Stimulated activated CD4-positive, alpha-beta T cell treated with anti-CD3 and anti-CD28 coated beads, Interleukin-4, amount 100 ng/mL, for 4 hours (primary cell): Measurements from ENCODE around the gene TMEM175.

ENCODE experiments used
- DNase-seq, 2 experiments: peaks; one replicate each; pipeline ENCODE4 v3.0.0-alpha.2; 2020

Gene TMEM175

DNA sequence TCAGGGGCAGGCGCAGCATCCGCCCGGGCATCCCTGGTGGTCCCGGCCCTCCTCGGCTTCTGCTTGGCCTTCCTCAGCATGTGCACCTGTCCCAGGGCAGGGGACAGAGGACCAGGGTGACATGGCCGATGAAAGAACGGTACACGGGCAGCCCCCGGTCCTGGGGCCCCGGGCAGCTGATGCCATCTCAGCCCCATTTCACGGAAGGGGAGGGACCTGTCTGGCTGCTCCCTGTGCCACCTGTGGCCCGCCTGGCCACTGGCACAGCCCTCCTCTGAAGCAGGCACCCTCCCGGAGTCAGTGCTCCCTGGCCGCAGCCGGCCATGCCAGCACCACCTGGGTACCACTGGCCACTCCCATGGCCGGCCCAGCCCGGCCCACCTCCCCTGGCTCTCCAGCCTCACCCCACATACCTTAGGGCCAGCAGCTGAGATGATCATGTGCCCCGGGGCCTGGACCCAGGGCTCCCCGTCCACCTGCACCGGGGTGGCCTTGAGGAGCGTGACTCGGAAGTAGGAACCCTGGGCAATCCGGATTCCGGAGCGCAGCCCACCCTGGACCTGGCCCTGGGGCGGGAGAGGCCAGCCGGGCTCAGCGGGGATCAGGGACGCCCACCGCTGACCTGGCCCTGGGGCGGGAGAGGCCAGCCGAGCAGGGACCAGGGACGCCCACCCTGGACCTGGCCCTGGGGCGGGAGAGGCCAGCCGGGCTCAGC lies 28.5 kb downstream of the TMEM175 start:
- DNase-seq, result no peak

DNA sequence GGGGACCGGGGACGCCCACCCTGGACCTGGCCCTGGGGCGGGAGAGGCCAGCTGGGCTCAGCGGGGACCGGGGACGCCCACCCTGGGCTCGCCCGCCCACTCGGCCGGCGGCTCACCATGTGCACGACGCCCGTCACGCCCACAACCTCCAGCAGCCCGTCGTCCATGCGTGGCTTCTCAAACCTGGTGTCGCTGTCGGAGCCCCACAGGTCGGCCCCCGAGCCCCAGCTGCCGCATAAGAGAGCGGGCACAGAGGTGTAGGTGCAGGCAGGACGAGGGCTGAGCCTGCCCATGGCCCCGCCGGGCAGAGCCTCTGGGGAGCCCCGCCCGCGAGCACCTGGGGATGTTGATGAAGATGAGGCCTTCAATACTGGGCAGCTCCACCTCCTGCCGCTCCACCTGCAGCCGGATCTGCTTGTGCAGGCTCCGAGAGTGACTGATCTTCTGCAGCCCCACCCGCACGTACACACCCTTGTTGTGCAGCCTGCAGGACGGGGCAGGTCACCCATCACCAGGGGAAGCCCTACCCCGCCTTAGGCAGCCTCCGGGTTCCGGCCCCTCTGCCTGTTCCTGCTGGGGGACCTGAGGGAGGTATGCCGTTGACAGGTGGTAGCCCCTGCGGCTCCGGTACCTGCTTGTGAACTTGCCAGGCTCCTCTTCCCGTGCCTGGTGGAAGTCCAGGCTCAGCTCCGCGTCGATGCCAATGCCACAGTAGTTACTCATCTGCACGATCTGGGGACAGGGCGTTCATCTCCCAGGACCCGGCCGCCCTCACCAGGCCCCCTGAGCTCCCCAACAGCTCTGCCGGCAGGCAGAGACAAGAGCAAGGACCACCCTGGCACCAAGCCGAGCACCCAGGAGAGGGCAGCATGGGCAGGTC lies 29.3 kb downstream of the TMEM175 start:
- no peak for DNase-seq

DNA sequence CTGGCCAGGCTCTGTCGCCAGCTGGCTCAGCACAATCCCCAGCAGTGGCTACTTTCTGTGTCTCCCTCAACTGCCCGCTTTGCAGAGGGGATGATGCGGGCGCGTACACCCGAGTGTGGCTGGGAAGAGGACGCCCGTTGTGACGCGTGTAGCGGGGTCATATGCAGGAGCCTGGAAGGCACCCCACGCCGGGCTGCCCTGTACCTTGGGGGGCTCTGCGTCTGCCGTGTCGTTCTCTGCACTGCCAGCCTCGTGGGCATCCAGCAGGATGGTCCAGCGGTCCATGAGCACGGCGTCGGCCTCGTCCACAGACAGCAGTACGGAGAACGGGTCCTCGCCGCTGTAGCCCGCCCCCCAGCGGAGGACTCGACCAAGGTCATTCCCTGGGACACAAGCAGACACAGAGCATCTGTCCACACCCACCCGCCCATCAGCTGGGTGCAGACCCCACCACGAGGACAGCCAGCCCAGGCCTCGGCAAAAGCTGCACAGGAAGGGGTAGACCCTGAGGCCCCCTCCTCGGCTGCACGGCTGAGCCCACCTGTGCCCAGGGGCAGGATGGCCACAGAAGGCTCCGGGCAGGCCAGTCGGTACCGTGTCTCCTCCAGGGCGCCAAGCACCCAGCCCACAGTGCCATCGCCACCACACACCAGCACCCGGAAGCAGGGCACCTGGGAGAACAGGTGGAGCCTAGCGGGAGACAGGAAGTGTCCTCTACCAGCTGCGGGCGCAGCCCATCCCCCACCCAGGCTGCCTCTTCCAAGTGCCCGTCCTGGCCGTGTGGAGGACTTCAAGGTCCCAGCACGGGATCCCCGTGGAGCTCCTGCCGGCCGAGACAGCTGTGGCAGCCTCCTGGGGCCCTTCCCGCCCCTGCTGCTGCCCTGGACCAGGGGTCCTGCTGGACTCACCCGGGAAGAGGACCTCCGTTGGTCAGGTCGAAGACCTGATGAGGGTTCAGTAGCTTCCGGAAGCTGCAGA lies 30.3 kb downstream of the TMEM175 start:
- DNase-seq, result no peak

DNA sequence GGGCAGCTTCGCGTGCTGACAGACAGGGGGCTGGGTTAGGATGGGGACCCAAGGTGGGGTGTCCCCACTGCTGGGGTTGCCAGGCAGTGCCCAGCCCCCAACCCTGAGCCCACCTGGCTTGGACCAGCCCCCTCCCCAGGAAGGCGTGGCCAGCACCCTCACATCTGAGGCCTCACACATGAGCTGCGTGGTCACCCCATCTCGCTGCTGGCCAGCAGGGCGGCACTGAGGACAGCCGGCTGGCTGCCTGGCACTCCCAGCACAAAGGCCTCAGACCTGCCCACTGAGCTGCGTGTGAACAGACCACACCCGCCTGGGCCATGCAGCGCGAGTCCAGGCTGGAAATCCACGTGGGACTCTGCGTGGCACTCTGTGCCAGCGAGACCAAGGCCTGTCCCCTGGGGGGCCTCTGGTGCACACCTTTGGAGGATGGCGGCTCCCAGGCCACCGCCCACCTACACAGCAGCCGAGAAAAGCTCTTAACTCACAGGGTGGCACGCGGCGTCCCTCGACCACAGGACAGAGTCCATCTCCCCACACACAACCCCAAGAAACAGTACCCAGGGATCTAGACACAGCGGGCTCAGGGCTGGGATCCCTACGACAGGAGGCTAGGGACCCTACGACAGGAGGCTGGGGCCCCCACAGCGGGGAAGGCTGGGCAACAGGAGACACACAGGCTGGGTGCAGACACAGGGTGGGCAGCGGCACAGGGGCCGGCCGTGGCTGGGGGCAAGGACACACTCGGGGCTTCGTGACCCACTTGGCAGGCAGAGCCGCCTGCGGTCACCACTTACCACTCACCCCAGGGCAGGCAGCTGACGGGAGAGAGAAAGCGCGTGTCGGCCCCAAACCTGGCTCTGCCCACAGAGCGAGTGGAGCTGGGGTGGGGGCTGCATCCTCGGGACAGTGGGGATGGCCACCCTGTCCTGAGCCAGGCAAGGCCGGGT lies 31.3 kb downstream of the TMEM175 start:
- DNase-seq, result no peak

DNA sequence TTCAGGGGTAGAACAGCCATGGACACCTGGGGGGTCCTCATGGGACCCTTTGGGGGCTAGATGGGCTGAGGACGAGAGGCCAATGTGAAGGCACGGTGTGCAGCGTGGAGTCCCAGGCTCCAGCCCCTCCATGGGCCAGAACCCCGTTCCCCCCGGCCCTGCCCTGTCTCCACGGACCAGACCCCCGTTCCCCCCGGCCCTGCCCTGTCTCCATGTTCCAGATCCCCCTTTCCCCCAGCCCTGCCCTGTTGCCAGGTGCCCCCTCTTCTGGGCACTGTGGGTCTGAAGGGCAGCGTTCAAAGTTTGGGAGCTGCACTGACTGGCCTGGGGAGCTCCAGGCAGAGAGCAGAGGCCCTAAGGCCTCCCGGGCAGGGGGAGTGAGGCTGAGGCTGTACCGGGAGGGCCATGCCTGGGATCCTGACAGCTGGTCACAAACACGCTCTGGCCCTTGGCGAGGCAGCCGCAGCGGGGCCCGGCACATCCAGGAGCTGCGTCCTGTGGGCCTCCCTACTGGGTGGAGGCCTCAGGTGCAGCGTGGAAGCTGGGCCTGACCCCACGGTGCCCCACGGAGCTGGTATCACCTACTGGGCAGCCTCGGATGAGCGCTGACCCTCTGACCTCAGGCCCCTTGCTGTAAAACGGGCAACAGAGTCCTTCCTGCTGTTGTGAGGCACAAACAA lies 32.2 kb downstream of the TMEM175 start:
- no peak for DNase-seq

DNA sequence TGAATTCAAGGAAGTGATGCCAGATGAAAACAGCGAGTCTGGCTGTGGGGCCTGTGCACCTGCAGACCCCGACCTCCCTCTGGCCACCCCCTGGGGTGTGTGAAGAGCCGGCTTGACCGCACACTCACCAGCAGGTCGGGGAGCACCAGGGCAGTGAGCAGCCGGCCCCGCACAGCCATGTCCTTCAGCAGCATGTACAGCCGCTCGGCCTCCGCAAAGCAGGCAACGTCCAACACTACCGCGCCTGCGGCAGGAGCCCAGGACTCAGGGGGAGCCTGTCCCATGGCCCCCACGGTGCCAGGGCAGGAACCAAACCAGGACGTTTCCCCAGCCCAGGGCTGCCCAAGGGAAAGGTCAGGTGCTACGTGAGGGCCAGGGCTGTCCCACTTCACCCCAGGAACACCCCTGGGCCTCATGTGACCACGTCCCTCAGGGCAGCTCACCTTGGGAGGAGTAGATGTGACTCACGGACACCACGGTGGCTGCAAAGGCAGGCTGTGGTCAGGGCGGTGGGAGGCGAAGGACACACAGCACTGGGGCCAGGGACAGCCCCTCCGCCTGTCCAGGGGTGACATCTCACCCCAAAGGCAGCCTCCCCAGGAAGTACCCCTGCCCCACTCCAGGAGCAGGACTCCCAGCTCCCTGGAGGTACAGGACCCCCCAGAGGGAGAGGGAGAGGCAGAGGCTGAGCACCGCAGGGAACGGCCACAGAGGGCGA lies 32.9 kb downstream of the TMEM175 start:
- no peak for DNase-seq

DNA sequence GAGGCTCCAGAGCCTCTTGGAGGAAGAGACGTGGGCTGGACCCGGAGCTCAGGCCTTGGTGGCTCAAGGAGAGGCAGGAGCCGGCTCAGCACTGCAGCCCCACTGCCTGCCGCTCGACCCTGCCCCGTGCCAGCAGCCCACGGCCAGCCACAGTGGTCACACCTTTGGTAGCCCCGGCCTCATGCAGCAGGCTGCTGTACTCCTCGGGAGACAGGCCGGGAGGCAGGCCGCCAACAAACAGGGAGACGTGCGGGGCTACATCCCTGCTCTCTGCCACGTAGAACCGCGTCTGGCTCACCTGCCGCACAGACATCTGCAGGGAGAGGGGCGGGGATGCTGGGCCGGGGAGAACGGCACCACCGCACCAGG lies 33.5 kb downstream of the TMEM175 start:
- no peak for DNase-seq

DNA sequence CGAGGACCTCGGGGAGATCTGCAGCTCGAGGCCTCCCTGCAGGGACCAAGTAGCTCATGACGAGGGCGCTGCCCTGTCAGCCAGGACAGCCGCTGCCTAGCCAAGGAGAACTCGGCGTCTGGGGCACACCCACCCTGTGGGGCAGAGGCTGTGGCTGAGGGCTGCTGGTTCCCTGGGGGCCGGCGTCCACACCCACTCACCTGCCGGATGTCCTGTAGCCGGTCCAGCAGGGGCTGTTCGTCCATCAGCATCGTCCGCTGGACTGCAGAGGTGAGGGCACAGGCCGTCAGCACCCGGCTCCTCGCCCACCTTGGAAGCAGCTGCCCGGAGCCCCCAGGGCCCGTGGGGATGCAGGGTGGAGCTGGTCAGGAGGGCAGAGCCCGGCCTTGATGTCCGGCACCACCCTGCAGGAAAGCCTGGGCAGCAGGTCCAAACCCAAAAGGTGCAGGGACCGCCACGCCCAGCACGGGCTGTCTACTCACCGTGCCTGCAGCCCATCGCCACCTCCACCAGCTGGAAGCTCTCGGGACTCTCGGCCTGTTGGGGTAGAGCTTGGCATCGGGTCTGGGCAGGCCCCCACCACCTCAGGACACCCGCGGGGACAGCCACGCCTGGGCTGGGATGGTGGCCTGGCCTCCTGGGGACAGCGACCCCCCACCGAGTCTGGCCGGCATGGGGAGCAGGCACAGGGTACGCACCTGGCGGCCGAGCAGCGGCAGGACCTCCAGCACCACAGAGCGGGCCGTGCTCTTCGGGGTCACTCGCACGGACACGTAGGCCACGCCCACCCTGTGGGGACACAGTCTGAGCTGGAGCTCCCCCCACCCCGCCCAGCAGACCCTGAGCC lies 34.2 kb downstream of the TMEM175 start:
- DNase-seq, result no peak

DNA sequence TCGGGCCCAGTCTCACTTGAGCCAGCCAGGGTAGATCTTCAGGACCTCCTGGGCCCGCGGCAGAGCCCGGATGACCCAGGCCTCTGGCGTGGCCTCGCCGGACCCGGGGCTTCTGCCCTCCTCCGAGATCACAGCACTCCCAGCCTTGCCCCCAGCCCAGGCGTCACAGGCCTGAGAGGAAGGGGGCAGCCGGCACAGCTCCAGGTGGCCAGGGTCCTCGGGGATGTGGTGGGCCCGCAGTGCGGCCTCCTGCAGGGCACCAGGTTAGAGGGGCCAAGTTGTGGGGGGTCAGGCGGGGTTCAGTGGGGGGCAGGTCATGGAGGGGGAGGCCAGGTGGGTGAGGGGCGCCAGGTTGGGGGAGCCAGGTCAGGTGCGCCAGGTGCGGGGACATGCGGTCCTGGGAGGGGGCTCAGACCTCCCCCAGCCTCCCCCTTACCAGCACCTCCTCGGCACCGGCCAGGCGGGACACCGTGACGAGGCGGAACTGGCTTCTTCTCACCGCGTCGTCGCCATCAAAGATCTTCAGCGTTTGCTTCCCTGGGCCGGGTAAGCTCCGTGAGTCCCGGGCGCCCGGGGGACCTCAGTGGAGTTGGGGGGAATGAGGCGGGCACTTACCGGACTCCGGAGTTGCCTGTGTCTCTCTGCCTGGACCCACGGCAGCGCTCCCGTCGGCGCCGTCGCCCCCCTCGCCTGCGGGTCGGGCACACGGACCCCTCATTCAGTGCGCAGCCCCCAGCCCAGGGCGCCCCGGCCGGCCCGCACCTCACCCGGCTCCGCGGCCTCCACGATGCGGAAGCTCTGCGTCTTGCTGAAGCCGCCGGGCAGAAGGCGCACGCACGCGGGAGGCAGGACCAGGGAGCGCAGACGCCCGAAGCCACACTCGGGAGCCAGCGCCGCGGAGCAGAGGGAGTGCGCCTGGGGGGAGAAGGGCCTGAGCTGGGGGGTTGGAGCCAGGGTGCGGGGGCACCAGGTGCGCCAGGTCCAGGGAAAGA lies 35.1 kb downstream of the TMEM175 start:
- no peak for DNase-seq

DNA sequence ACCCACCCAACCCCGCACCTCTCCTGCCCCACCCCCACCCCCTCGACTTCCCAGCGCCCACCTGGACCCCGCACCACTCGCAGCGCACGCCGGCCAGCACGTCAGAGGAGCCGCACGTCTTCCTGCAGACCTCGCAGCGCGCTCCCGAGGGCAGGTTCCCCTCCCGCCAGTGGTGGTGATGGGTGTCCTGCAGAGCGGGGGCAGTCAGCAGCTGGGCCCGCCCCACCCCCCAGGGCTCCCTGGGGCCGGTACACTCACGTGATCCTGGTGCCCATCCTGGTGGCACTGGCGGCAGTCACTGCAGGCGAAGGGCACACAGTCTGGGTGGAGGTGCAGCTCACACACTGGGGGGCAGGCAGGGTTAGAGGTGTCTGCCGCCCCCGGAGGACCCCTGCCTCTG lies 36.0 kb downstream of the TMEM175 start:
- DNase-seq, result no peak

DNA sequence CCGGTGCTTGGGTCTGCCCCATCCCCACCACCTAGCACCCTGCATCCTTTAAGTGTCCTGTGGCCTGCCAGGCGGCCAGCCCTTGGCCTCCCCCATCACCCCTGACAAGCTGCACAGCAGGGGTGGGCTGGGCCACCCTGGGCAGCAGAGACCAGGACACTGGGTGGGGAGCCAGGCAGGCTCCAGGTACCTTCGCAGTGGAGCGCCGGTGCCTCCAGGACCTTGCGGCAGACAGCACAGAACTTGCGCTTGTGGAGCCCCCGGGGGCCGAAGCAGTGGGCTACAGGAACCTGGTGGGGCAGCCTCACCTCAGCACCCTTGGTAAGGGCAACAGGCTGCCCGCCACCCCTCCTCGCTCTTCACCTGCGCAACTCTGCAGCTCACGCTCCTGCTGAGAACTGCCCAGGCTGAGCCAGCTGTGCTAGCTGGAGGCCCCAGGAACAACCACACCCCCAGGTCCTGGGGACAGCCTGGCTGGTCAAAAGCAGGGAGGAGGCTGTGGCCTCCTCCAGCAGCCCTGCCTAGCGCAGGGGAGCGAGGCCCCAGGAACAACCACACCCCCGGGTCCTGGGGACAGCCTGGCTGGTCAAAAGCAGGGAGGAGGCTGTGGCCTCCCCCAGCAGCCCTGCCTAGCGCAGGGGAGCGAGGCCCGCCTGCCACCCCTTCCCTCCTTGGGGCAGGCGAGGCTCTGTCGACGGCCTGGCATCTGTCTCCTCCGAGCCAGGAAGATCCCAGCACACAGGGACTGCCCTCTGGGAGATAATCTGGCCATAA lies 36.5 kb downstream of the TMEM175 start:
- no peak for DNase-seq

DNA sequence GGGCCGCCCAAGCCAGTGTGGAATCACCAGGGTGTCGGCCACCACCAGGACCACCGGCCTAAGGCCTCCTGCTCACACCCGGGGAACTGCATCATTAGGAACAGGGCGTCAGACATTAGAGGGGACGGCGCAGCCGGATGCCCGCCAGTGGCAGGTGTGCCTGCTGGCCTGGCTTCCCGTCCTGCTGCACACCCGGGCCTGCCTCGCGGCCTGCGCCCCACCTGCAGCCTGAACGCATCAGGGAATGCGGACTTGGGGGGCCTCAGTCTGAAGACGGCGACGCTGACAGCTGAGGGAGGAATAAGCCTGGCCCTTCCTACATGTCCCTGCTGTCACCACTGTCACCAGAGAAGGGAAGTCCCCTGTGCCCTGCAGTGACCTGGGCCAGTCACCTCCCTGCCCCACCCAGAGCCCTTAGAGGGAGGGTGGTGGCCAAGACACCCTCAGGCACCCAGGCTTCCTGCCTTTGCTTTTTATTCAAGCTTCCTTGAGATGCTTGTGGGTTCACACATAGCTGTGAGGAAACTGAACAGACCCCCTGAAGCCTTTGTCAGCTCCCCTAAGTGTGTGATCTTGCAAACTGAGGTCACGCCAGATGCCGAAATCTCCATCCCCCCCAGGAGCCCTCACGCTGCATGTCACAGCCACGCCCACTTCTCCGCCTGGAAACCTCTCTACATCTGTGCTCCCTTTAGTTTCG lies 37.9 kb downstream of the TMEM175 start:
- no peak for DNase-seq

DNA sequence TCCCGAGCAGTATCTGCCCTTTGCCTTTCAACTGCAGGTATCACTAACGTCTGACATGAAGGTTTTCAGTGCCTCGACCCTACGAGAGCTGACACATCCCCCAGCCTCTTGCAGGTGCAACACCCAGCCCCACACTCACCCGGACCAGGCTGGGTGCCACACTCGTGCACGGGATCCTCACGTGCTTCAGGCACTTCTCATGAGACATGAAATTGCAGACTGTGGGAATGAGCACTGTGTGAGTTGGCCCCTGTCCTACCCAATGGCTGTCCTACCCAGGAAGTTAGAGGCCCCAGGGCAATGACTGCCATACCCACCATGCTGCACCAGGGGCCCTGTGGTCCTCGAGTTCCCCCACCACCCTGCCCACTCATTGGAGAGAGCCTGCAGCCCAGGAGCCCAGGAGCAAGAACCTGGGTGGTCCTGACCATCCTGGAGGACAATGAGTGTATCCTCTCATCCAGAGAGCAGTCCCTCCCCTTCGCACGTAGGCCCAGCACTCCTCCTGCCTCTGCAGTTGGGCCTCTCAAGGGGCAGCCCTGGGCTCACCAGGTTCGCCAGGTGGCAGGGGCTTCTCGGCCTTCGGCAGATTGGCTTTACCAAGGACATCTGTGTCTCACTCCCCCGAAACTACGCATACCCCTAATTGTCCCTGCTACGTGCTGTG lies 38.7 kb downstream of the TMEM175 start:
- DNase-seq, result no peak

DNA sequence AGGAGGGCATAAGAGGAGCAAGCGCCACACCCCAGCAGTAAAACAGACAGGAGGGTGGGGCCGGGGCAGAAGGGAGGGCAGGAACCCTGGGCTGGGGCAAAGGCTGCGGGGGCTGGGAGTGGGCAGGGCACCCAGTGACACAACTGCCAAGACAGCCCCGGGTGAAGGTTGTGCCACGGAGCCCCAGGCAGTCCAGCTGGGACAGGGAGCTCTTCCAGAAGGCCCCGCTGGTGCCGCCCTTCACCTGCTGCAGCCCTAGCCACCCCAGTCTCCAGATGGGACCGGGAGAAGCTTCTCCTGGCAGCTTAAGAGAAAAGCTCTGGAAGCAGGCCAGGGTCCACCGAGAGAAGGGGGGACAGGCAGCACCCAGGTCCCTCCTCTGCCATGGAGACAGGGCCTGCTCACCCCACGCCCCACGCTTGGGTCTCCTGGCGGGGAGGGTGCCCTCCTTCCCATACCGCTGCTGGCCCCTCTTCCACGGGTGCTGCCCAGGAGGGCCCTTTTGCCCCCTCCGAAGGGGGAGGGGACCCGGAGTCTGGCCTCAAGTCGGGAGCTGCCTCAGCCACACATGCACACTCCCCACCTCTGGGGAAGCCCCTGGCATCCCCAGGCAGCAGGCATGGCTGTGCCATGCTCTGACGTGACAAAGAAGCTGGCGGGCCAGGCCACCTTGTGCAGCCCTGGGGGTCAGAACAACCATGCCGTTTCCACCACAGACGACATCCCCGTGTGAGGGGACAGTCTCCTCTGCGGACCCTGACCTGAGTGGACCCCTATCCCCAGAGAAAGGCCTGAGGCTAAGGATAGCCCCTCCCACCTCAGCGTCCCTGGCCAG lies 39.6 kb downstream of the TMEM175 start:
- DNase-seq, result no peak

DNA sequence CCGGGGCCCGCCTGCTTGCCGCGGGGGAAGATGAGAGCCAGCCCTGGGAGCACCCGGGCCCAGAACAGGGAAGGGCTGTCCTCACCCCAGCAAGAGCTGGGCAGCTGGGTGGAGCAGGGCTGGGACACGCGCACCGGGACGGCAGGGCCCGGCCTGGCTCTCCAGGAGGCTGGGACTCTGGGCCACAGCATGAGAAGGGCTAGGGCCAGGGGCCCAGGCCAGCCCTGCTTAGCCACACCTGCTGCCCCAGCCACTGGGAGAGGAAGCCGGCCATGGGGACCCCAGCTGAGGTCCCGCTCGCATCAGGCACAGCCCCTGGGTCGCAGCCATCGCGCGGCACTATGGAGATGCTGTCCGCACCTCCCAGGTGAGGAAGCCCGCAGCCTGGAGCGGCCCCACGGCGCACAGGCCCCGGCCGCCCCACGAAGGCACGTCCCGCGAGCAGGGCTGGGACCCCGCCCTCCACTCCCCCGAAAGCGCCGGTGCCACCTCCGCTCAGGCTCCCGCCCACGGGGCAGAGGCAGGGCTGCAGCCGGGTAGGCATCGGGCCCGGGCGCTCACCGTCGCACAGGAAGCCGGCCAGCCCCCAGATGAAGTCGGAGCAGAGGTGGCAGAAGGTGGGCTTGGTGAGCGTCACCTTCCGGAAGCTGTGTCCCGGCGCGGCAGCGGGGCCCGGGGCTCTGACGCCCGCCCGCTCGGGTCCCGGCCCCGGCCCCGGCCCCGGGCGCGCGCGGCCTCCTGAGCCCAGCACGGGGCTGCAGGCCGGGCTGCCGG lies 40.6 kb downstream of the TMEM175 start:
- peak; percentile 61 to 84 for DNase-seq
